Loucy (cell line): ENCODE results near the gene NIP7.

Experiments
- H2AFZ ChIP-seq: fragments of 200-600 bp; sonication (generic); 2 replicates; pipeline ENCODE4 v1.6.0; 2016; ENCODE audit warnings: antibody characterized with exemption, mild to moderate bottlenecking, low read length, moderate library complexity
- H3F3A ChIP-seq: fragments of 200-600 bp; 2 replicates; pipeline ENCODE4 v1.6.0; 2016; ENCODE audit warnings: antibody characterized with exemption, low read depth, mild to moderate bottlenecking
- H3K27me3 ChIP-seq: fragments of 200-600 bp; sonication (generic); 2 replicates; pipeline ENCODE4 v1.6.1; 2014; ENCODE audit warnings: low read length, mild to moderate bottlenecking; ENCODE audit not compliant: insufficient read depth, poor library complexity, severe bottlenecking
- H3K36me3 ChIP-seq: fragments of 200-600 bp; sonication (generic); 2 replicates; pipeline ENCODE4 v1.6.1; 2016; ENCODE audit warnings: low read length; ENCODE audit not compliant: insufficient read depth
- H3K4me1 ChIP-seq: fragments of 200-600 bp; sonication (generic); 2 replicates; pipeline ENCODE4 v1.5.1; 2014; ENCODE audit warnings: low read length, mild to moderate bottlenecking; ENCODE audit not compliant: insufficient read depth, poor library complexity, severe bottlenecking
- H3K4me2 ChIP-seq: fragments of 200-600 bp; sonication (generic); 2 replicates; pipeline ENCODE4 v1.6.0; 2014; ENCODE audit warnings: antibody characterized with exemption, low read length, low read depth, mild to moderate bottlenecking; ENCODE audit not compliant: poor library complexity, severe bottlenecking
- H3K4me3 ChIP-seq: fragments of 200-600 bp; sonication (generic); 2 replicates; pipeline ENCODE4 v1.5.1; 2014; ENCODE audit warnings: low read length, mild to moderate bottlenecking, mixed read lengths; ENCODE audit not compliant: poor library complexity, severe bottlenecking
- H3K79me2 ChIP-seq: fragments of 200-600 bp; sonication (generic); 2 replicates; pipeline ENCODE4 v1.6.1; 2014; ENCODE audit warnings: low read length; ENCODE audit not compliant: insufficient read depth
- H3K9ac ChIP-seq: fragments of 200-600 bp; sonication (generic); 2 replicates; pipeline ENCODE4 v1.6.0; 2014; ENCODE audit warnings: mild to moderate bottlenecking, low read depth, low read length, moderate library complexity; ENCODE audit not compliant: poor library complexity, severe bottlenecking
- H3K9me2 ChIP-seq: fragments of 200-600 bp; sonication (generic); replicated peaks from 2 replicates; pipeline ENCODE4 v1.6.1; 2016; ENCODE audit warnings: low read depth, low read length, mixed read lengths
- H3K9me3 ChIP-seq: fragments of 200-600 bp; sonication (generic); 2 replicates; pipeline ENCODE4 v1.6.1; 2014; ENCODE audit warnings: mild to moderate bottlenecking, antibody characterized with exemption, low read length, low read depth; ENCODE audit not compliant: insufficient read depth
- H4K20me1 ChIP-seq: fragments of 200-600 bp; sonication (generic); 2 replicates; pipeline ENCODE4 v1.6.0; 2014; ENCODE audit warnings: antibody characterized with exemption, low read length, mild to moderate bottlenecking; ENCODE audit not compliant: insufficient read depth, poor library complexity, severe bottlenecking
- EZH2phosphoT487 ChIP-seq: fragments of 200-600 bp; IDR thresholded peaks from 2 replicates; pipeline ENCODE4 v1.6.1; 2018; ENCODE audit warnings: antibody characterized with exemption, mild to moderate bottlenecking, moderate library complexity, borderline replicate concordance
- TF ChIP-seq, protein P1 (sequence below): fragments of 200-600 bp; sonication (generic); conservative IDR thresholded peaks from 2 replicates; pipeline ENCODE4 v1.5.1; 2014; ENCODE audit warnings: mild to moderate bottlenecking, antibody characterized with exemption, low read length

The NIP7 gene

DNA sequence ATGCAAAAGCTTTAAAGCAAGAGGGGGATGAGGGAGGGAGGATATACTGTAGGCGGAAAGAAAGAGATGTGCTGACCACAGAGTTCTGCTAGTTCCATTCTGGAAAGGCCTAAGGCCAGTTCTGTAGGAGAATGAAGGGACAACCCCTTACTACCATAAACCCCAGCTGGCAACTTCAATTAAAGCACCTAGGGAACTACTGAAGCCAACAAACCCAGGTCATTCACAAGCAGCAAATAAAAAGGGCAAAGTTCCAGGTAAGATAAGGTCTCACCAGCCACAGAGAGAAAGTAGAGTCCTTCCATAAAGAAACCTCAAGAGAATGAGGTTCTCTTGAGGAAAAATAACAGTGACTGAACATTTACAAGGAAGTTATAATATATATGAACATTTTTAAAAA lies 33.4 kb downstream of the NIP7 start:
- H3K27me3 ChIP-seq, result no peaks in the 10 kb centered on the region
- peaks cover 4% of the 10 kb centered on the region; the same call in 1 of the 2 replicates for H3K79me2 ChIP-seq
- peaks cover 27% of the 10 kb centered on the region; the same call in 1 of the 2 replicates for H3K36me3 ChIP-seq

DNA sequence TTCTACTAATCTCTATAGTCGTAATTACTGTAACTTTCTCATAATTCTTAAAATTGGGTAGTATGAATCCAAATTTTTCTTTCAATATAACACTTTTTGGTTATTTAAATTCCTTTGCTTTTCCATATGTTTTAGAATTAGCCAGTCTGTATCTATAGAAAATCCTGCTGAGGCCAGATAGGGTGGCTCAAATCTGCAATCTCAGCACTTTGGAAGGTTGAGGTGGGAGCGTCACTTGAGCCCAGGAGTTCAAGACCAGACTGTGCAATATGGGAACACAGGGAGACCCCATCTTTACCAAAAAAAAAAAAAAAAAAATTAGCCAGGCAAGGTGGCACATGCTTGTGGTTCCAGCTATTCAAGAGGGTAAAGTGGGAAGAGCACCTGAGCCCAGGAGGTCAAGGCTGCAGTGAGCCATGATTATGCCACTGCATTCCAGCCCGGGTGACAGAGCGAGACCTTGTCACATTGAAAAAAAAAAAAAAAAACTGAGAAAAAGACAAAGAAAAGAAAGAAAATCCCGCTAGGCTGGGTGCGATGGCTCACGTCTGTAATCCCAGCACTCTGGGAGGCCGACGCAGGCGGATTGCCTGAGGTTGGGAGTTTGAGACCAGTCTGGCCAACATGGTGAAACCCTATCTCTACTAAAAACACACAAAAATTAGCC lies 37.0 kb downstream of the NIP7 start:
- no peaks in the 10 kb centered on the region for H3K27me3 ChIP-seq
- H3K79me2 ChIP-seq, result peaks cover 13% of the 10 kb centered on the region
- peaks cover 16% of the 10 kb centered on the region; the same call in 1 of the 2 replicates for H3K36me3 ChIP-seq
- no peaks in the 10 kb centered on the region for H3F3A ChIP-seq
- no peaks in the 10 kb centered on the region for H3K9me2 ChIP-seq
- no peaks in the 10 kb centered on the region for H4K20me1 ChIP-seq
- no peak overlapping the region for H3K9ac ChIP-seq
- H3K9me3 ChIP-seq, result no peaks in the 10 kb centered on the region
- H3K4me3 ChIP-seq, result no peak overlapping the region
- TF ChIP-seq EZH2phosphoT487, result no peak
- TF ChIP-seq, protein P1, sequence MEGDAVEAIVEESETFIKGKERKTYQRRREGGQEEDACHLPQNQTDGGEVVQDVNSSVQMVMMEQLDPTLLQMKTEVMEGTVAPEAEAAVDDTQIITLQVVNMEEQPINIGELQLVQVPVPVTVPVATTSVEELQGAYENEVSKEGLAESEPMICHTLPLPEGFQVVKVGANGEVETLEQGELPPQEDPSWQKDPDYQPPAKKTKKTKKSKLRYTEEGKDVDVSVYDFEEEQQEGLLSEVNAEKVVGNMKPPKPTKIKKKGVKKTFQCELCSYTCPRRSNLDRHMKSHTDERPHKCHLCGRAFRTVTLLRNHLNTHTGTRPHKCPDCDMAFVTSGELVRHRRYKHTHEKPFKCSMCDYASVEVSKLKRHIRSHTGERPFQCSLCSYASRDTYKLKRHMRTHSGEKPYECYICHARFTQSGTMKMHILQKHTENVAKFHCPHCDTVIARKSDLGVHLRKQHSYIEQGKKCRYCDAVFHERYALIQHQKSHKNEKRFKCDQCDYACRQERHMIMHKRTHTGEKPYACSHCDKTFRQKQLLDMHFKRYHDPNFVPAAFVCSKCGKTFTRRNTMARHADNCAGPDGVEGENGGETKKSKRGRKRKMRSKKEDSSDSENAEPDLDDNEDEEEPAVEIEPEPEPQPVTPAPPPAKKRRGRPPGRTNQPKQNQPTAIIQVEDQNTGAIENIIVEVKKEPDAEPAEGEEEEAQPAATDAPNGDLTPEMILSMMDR, result no peak
- H3K4me1 ChIP-seq, result no peaks in the 10 kb centered on the region
- H3K4me2 ChIP-seq, result no peak overlapping the region
- H2AFZ ChIP-seq, result no peak overlapping the region

More for the DNA sequence above, 33.4 kb downstream of the NIP7 start:
- Histone ChIP-seq H2AFZ (no peak overlapping the region), H3K9ac (no peak overlapping the region), H3K4me3 (no peak overlapping the region), H3K4me2 (no peak overlapping the region), H4K20me1 (no peaks in the 10 kb centered on the region), H3F3A (no peaks in the 10 kb centered on the region), H3K9me3 (no peaks in the 10 kb centered on the region), H3K4me1 (peaks cover 3% of the 10 kb centered on the region), H3K9me2 (no peaks in the 10 kb centered on the region)
- no peak for TF ChIP-seq EZH2phosphoT487
- TF ChIP-seq, protein P1, result no peak

DNA sequence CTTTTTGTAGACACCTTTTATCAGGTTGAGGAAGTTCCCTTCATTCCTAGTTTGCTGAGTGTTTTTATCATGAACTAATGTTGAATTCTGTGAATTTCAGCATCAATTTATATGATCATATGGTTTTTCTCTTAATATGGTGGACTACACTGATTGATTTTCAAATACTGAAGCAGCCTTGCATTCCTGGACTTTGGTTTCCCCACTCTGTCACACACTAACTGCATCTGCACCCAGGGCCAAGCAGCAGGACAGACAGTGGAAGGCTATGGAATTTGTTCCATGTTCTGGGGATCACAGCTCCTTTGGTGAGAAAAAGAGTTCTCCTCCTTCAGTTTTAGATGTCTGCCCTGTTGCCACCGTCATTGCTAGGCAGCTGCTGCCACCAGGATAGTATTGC lies 38.5 kb downstream of the NIP7 start:
- Histone ChIP-seq H4K20me1 (peaks cover 7% of the 10 kb centered on the region), H3K36me3 (peaks cover 20% of the 10 kb centered on the region; the same call in 1 of the 2 replicates), H3K9me2 (no peaks in the 10 kb centered on the region), H3K4me3 (no peak overlapping the region), H3K4me1 (peaks cover 9% of the 10 kb centered on the region), H3K27me3 (no peaks in the 10 kb centered on the region), H2AFZ (no peak overlapping the region), H3K9ac (no peak overlapping the region), H3K4me2 (no peak overlapping the region), H3F3A (no peaks in the 10 kb centered on the region), H3K79me2 (peaks cover 28% of the 10 kb centered on the region), H3K9me3 (no peaks in the 10 kb centered on the region)
- TF ChIP-seq, protein P1, result no peak
- no peak for TF ChIP-seq EZH2phosphoT487
